ENCODE data around the gene CHRNA4.

CHRNA4 gene

DNA sequence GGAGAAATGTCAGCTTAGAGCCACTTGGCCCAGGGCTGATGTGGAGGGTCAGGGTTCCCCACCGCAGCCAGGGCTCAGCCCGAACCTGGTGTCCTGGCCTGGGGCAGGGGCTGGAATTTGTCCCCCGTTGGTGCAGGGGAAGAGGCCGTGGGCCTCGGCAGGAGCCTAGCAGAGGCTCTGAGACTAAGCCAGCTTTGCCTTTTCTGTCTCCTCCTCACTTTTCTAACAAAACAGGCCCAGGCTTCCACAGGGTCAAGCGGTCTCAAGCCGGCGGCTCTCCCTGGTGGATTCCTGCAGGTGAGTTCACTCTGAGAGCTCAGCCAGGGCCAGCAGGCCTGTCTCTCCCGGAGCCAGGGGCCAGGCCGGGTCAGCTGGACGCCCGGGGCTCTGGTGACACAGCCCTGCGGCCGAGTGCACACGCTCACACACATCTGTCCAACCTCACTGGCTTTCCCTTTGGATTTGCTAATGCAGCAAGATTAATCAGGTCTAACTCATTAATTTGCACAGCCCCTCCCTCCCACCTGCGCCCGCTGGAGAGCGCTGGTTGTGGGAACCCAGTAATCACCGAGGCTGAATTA, 2.9 kb upstream of the CHRNA4 start:
- DNase-seq (ENCODE audit: low spot score) = no peak

DNA sequence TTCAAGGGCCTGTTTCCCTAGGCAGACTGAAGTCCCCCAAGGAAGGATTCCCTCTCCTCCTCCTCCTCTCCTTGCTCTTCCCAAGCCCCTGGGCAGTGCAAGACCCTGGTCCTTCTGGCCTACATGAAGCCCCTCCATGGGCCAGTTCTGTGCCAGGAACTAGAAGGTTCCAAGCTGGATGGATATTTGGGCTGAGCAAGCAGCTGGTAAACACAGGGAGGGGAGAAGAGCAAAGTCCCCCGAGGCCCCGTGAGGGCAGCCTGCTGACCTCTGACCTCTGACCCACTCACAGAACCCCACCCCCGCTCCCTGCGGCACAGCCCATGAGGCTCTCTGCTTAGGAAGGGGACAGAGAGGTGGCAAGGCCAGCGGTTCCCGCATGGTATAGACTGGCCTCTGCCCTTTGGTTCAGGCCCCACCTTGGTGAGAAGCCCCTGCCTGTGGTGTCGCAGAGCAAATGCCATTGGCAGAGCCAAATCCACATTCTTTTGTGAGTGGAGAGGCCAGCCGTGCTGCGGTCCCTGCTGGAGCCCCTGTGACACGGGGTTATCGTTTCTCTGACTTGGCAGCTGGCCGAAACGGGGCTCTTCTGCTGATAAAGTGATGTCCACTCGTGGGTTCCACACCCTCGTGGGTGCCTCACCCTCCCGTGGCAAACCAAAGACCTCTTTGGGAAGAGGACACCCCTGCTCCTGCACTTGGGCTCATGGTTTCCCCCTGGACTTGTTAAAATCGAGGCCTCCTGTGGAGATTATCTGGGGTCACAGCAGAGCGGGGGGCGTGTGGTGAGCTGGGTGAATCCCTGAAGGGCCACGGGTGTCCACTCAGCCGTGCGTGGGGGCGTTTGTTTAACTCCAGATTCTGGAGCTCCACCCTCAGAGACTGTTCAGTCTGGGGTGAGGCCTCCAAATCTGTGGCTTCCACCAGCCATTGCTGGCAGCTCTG, 2.1 kb upstream of the CHRNA4 start:
- no peak for DNase-seq (ENCODE audit: low spot score)

DNA sequence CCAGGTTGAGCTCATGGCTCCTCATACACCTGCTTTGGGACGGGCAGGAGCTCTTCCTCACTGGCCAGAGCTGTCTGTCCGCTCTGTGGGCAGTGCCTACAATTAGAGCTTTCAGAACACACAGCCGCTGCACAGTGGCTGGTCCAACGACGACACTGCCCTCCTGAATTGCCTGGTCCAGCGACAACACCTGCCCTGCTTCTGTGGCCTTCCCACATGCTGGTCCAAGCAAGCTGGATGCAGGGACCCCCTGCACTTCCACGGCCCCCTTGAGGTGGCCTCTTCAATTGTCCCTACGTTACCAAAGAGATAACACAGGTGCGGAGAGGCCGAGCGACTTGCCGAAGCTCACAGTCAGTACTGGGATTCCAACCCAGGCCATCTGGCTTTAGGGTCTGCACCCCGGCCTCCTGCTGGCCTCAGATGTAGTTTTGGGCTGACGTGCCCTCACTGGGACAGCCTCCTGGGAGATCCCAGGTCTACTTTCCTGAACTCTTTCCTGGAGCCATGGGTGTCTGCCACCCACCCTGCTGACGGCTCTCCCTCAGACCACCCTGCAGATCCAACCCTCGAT, 1.4 kb upstream of the CHRNA4 start:
- DNase-seq (ENCODE audit: low spot score) = no peak

DNA sequence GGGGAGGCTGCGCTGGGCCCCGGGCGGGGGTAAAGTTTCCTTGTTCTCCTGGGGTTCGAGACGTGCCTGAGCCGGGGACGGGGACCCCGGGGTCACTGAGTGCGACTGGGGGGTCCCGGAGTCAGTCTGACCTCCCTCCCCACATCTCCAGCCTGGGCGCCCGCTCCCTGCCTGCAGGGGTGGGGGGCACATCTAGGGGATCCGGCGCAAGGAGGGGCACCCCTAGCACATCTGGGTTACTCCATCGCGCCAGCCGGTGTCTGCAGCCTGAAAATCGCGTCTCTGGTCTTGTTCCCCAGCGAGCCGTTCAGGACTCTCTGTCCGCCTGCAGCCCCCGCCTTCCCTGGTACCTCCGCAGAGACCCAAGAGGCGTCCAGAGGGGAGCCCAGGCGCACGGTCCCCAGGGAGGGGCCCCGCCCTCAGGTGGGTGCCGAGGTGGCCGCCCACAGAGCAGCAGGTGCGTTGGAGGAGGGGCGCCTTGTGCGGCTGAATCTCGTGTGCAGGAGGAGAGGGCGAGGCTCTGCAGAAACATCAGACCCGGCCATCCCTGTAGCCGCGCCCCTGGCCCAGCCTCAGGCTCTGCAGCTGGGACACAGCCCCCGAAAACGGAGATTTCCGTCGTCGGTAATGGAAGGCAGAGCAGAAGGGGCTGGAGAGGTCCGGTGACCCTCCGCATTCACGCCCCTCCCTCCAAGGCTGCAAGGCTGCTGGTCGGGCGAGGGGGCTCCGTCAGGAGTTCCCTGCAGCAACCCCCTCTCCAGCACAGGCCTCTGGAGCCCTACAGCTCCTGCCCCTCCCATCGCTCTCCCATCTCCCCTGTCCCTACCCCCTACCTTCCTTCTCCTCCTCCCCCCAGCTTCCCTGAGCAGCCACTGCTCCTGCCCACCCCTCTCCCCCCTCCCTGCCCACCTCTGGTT, 628 bp upstream of the CHRNA4 start:
- DNase-seq (ENCODE audit: low spot score) = no peak

DNA sequence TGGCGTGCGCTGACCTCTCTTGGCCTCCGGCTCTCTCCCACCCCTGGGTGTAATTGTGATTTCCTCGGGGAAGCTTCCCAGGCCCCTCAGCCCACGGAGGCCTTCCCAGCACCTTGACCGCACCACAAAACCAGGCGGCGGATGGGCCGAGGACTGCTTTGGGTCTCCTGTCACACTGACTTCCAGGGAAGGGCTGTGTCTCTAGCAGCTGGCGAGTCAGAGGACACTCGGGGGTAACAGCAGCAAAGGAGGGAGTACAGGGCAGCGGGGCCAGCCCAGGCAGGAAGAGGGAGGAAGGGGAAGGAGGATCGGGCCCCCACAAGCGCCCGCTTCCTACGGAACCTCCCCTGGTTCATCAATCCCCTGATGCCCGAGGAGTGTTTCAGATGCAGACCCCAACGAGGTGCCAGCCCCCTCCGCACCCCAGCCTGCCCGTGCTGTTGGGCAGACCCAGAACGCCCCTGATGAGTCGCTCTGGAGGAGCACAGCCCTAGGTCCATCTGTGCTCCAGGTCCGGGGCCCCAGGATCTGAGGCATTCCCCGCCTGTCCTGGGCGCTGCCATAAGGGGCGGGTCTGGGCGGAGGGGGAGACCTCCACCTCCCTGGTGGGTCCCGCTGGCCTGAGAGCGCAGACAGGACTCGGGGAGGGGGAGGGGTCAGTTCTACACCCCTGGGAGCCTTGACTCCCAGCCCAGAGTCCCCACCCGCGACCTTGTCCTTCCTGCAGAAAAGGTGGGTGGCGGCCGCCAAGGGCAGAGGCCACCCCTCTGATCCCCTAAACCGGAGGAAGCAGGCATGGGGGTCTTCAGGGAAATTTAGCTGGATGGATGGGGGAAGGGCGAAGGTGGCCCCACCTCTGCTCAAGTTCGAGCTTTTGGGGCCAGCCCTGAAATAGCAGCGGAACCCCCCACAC, 956 bp downstream of the CHRNA4 start:
- DNase-seq (ENCODE audit: low spot score) = no peak

DNA sequence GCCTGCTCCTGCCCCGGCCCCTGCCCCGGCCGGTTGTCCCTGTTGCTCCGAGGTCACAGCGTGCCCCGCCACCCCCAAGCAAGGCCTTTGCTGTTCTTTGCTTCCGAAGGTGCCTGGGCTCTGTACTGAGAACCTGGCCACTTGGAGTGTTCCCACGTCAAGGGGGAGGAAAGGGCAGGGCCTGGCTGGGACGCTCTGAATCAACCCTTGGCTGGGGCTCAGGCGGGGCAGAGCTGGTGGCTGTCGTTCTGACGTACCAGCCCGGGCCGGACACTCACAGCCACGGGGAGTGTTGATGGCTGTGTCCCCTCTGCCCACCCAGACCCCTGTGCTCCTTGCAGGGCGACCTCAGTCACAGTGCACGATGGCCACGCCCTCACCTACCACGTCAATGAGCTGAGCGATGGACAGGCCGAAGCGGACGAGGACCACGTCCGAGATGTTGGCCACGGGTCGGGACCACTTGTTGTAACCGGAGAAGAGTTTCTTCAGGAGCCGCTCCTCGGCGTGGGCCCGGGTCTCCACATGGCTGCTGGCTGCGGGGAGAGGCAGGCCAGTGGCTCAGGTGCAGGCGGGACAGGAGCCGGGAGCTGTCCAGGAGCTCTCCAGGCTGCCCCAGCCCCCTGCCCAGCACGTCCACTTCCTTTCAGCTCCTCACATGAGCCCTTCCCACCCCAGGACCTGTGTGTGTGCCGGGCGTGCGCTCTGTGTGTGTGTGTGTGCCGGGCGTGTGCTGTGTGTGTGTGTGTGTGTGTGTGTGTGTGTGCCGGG, 1.8 kb downstream of the CHRNA4 start:
- DNase-seq (ENCODE audit: low spot score) = no peak

DNA sequence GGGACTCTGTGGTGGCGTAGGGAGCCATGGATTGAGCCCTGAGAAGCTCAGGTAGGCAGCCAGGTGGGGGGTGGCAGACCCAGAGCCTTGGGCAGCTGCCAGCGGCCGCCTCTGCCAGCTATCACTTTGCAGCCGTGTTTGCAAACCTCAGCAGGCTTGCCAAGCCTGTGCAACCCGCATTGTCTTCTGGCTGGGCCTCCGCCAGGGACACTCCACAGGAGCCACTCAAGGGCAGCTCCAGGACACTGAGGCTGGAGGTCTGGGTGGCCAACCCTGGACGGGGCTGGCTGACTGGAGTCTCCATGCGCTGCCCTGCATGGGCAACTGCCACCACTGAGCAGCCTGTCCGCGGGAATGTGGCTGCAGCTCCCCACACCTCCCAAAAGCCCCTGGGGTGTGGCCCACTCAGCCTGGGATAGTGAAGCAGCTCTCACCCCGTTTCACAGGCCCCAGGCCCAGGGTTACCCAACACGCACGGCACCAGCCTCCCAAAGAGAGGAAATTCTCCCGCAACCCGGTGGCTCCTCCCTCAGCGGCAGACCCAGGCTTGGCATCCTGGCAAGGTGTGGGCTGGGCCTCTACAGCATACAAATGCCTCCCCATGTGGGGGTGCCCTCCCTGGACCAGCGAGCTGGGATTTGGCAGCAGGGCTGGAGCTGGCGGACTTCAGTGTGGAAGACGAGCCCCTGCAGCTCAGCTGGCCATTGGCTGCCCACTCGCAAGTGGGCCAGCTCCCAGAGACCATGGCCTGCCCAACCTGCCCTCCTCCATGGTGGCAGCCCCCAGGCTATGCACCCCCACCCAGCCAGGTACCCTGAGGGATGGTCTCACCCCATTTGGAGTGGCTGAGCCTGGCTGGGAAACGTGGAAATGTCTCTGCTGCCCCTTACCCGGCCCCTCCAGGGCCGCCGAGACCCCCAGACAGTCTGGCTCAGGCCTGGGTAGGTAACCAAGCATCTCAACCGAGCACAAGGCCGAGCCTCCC, 2.9 kb downstream of the CHRNA4 start:
- DNase-seq (ENCODE audit: low spot score) = no peak

DNA sequence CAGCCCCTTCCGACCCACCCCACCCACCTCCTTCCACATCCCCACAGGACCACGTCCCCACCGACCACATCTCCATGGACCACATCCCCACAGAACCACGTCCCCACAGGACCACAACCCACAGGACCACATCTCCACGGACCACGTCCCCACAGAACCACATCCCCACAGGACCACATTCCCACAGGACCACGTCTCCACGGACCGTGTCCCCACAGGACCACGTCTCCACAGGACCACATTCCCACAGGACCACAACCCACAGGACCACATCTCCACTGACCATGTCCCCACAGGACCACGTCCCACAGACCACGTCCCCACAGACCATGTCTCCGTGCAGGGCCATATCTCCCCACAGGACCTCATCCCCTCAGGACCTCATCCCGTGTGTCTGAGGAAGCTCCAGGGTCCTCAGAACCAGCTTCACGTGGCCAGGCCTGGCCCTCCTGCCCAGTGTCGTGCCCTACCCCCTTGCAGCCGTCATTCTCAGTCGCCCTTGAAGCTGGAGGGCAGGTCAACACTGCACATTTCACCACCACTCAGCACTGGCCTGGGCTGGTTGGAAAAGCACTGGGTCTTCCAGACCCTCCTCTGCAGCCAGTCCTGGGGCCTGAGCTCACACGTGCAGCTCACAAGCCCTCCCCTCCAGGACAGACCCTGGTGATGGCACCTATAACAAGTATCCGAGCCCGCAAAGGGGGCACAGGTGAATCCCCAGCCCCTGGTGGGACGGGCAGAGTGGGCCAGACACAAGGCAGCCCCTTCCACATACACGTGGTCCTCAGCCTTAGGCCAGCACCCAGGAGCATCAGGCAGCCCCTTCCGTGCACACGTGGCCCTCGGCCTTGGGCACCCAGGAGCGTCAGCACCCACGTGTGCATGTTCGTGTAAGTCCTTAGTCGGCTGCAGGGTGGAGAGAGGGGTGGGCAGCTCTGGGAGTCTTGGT, 3.9 kb downstream of the CHRNA4 start:
- DNase-seq (ENCODE audit: low spot score) = no peak

DNA sequence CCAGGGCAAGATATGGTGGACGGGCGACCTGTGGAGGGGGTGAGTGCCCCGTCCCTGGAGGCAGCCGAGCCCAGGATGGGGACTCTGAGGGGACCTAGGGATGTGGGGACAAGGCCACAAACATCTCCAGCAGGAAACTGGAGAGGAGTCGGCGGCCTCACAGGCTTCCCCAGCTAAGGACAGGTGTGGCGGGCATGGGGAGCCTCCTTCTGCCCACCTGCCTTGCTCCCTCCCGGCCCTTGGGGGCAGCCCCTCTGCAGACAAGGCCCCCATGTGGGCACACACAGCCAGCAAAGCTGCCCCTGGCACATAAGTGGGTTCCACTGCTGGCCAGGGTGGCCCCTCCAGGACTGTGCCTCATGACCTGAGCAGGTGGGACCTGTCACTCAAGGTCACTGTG, 4.6 kb downstream of the CHRNA4 start:
- DNase-seq (ENCODE audit: low spot score) = no peak

DNA sequence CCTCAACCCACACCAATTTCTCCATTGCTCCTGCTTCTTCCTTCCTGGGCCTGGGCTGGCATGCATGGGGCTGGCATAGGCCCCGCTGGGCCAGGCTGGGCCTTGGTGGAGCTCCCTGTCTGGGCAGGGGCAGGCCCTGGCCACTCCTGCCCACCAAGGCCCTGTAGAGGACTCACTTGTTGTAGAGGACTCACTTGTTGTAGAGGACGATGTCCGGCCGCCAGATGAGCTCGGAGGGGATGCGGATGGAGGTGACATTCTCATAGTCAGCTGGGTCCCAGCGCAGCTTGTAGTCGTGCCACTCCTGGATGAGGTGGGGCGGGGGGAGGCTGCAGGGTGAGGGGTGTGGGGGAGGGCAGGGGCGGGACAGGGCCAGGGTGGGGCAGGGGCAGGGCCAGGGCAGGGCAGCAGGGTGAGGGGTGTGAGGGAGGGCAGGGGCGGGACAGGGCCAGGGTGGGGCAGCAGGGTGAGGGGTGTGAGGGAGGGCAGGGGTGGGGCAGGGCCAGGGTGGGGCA, 5.3 kb downstream of the CHRNA4 start:
- no peak for DNase-seq (ENCODE audit: low spot score)

DNA sequence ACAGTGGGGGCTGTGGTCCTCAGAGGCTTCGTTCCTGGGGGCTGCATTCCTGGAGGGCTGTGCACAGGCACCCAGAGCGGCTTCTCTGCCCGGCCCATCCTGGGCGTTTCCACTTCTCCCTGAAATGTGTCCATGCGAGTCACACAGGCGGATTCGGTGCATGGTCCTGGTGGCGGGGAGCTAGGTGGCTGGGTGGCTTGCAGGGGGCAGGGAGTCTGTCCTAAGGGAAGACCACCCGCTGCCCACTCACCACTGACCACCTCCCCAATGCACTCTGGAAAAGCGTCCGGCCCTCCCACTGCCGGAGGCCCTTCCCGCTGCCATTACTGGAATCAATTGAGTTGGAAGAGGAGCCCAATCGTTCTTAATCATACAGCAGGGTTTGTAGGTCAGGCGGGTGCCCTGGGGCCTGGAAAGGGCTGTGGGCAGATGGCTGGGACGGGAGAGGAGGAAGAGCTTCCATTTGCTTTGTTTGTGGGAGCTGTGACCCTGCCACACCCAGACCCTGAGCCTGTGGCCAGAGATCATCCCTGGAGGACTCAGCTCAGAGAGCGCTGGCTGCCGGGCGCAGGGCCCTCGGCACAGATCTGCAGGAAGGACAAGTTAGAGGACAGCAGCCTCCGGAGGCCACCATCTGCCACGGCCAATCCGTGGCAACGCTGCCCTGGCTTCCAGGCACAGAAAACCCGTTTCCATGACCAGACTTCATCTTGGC, 6.4 kb downstream of the CHRNA4 start:
- DNase-seq (ENCODE audit: low spot score) = no peak

DNA sequence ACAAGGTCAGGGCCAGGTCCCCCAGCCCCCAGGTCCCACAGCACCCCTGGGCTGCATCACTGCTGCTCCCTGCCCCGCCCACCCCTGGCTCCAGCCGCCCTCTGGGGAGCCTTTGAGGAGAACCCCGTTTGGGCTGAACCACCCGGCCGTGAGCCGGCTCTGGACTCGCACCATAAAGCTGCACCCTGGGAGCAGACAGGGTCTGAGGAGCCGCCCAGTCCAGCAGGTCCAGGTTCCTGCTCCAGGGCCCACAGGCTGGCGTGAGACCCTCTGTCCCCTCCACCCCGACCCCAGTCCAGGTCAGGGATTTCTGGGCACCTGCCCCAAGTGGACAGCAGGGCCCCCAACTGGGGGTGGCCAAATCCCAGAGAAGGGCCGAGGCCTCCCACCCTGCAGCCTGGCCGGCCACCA, 8.3 kb downstream of the CHRNA4 start:
- DNase-seq (ENCODE audit: low spot score) = no peak

DNA sequence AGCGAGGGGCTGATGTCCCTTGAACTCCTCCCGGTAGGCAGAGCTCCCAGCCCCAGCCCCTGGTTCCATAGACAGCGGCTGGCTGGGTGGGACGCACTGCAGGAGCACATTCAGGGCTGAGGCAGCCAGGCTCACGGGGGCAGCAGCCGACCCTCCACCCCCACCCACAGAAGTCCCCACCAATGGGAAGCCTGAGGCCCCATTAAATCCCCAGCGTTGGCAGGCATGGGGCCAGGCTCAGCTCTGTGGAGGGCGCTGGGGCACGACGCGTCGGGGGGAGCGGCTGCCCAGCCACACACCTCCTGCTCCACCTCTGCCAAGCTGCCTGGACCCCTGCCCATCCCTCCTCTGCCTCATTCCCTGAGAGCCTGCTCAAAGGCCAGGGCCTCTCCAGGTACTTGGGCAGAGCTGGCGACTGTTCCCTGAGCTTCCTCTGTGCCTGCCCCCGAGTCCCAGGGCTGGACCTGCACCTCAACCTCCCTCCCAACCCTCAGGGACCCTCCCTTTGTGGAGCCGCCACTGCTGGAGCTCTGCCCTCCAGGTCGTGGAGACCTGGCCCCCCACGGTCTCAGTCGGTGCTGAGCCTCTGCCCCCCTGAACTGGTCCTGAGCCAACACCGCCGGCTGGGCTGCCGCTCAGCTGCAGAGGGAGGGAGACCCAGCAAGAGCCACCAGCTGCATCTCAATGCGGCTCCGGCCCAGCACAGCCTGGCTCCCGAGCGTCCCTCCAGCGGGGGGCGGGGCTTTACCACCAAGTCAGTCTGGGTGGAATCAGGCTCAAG, 9.1 kb downstream of the CHRNA4 start:
- no peak for DNase-seq (ENCODE audit: low spot score)

DNA sequence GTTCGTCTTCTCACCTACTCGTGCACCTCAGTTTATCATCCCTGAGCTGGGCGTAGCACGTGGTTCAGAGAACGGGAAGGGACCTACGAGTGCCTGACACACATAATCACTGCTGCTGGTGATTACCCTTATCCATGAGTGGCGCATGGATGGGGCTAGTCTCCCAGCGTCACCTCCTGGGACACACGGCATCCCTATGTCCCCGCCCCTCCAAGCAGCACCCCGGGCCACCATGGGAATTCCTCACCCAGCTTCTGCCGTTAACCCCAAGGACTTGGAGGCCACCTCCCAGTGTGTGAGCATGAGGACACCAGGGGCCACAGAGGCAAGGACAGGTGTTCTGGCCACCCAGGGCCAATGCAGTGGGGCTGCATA, 9.8 kb downstream of the CHRNA4 start:
- DNase-seq (ENCODE audit: low spot score) = no peak

DNA sequence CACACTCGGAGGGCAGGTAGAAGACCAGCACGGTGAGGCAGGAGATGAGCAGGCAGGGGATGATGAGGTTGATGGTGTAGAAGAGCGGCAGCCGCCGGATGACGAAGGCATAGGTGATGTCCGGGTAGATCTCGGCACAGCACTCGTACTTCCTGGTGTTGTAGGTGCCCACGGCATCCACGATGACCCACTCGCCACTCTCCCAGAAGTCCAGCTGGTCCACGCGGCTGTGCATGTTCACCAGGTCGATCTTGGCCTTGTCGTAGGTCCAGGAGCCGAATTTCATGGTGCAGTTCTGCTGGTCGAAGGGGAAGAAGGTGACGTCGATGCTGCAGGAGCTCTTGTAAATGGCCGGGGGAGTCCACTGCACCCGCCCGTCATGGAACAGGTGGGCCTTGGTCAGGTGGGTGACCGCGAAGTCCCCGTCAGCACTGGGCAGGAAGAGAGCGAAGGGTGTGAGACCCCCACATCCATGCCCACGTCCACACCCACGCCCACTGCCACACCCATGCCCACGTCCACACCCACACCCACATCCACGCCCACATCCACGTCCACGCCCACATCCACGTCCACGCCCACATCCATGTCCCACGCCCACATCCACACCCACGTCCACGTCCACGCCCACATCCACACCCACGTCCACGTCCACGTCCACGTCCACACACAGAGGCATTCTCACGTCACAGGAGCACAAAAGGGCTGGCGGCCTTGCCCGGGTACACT, 10.4 kb downstream of the CHRNA4 start:
- no peak for DNase-seq (ENCODE audit: low spot score)

DNA sequence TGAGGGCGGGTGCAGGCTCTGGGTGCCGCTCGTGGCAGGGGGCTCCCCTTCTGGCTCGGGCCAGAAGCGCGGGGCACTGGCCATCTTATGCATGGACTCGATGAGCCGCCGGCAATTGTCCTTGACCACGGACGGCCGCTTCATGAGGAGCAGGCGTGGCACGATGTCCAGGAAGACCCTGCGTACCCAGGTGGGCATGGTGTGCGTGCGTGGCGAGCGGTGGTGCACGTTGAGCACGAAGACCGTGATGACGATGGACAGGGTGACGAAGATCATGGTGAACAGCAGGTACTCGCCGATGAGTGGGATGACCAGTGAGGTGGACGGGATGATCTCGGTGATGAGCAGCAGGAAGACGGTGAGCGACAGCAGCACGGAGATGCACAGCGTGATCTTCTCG, 11.0 kb downstream of the CHRNA4 start:
- no peak for DNase-seq (ENCODE audit: low spot score)

Data from kidney tubule cell (primary cell).